PC-9 (cell line): Measurements from ENCODE around the gene RPL35.

Experiments used
- CTCF ChIP-seq: fragments of 200-600 bp; sonication (generic); conservative IDR thresholded peaks from 2 replicates; pipeline ENCODE4 v1.6.1; 2017; ENCODE audit warnings: mixed run types, antibody characterized with exemption, mild to moderate bottlenecking, moderate library complexity
- EZH2 ChIP-seq: fragments of 200-600 bp; sonication (generic); IDR thresholded peaks from 2 replicates; pipeline ENCODE4 v1.8.0; 2017; ENCODE audit warnings: antibody characterized with exemption, low read depth

GRCh38 chr9:124829334-124829669 is 32.5 kb downstream of the RPL35 start:
- TF ChIP-seq CTCF, result no peak
- no peak for TF ChIP-seq EZH2
